HG03521 (cell line): ENCODE measurements around the gene LYZL6.

Source experiments
- ATAC-seq: cut with Tn5 transposase; IDR thresholded peaks from one replicate; pipeline ENCODE4 v1.9.1; 2021; ENCODE audit warnings: mild to moderate bottlenecking, moderate library complexity; ENCODE audit not compliant: unreplicated experiment

LYZL6 gene

DNA sequence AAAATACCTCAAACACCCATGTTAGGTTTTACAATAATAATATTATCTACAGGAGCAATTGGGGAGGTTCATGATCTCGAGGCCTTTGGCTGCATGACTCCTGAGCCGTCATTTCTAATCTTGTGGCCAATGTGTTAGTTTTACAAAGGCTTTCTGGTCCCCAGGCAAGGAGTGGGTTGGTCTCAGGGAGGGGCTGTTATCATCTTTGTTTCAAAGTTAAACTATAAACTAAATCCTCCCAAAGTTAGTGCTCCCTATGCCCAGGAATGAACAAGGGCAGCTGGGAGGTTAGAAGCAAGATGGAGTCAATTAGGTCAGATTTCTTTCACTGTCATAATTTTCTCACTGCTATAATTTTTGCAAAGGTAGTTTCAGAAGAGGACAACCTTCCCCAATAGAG, 54.3 kb downstream of the LYZL6 start:
- no peak for ATAC-seq
